HG03103 (cell line): ENCODE results near the gene CCDC134.
"Not testable (repeated sequence)": the region's sequence is repeated elsewhere in the genome, so short reads cannot be mapped to it uniquely, and the experiment has no call there.

Experiments
- ATAC-seq: cut with Tn5 transposase; IDR thresholded peaks from one replicate; pipeline ENCODE4 v1.9.1; 2021; ENCODE audit warnings: low read depth; ENCODE audit not compliant: unreplicated experiment

Gene CCDC134

DNA sequence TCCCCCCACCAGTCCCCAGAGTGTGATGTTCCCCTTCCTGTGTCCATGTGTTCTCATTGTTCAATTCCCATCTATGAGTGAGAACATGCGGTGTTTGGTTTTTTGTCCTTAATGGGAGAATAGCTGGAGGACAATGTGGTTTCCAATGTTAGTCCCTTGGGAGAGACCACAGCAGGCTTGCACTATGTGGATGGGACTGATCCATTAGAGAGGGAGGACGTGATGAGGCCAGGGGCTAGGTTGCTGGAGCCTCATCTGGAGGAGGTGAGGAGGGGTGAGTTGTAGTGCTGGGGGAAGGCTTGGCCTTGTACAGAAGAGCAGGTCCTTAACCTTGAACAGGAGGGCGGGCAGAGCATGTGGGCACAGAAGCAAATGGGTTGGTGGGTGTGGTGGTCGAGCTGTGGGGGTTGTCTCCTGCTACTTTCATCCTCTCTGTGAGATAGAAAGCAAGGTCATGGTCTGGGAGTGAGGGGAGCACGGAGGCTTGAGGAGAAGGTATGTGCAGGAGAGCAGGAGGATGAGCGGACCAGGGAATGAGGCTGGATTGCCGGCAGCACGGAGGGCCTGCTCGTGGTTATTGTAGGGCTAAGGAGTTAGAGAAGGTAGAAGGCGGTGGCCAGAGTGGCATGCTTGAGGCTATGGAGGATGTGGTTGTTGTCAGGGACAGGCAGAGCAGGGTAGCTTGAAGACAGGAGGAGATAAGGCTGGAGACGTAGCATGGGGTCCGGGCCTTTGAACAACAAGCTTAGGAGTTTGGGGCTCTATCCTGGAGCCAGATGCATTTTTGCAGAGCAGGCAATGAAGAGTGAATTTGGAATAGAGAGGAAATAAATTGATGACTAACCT lies 21.2 kb downstream of the CCDC134 start:
- ATAC-seq, result no peak

GRCh38 chr22:41822317-41823057 lies 22.0 kb downstream of the CCDC134 start:
- no peak for ATAC-seq

GRCh38 chr22:41823797-41824196 lies 23.3 kb downstream of the CCDC134 start:
- no peak for ATAC-seq

GRCh38 chr22:41825376-41825775 lies 24.9 kb downstream of the CCDC134 start:
- ATAC-seq, result no peak

DNA sequence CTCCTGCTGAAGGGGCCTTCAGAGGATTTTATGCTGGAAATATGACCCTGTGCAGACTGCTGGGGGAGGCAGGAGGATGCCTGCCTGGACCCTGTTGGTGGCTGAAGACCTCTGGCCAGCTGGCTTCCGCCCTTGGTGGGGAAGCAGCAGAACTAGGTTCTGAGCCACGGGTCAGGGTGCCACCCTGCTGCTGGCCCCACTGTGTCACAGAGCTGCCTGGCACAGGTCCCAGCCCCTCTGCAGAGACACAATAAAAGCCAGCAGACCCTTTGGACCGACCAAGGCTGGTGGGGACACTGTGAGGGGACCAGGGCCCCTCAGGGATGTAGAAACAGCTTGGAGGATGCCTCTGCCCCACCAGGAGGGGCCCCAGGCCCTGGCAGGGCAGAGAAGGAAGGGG lies 25.5 kb downstream of the CCDC134 start:
- no peak for ATAC-seq

DNA sequence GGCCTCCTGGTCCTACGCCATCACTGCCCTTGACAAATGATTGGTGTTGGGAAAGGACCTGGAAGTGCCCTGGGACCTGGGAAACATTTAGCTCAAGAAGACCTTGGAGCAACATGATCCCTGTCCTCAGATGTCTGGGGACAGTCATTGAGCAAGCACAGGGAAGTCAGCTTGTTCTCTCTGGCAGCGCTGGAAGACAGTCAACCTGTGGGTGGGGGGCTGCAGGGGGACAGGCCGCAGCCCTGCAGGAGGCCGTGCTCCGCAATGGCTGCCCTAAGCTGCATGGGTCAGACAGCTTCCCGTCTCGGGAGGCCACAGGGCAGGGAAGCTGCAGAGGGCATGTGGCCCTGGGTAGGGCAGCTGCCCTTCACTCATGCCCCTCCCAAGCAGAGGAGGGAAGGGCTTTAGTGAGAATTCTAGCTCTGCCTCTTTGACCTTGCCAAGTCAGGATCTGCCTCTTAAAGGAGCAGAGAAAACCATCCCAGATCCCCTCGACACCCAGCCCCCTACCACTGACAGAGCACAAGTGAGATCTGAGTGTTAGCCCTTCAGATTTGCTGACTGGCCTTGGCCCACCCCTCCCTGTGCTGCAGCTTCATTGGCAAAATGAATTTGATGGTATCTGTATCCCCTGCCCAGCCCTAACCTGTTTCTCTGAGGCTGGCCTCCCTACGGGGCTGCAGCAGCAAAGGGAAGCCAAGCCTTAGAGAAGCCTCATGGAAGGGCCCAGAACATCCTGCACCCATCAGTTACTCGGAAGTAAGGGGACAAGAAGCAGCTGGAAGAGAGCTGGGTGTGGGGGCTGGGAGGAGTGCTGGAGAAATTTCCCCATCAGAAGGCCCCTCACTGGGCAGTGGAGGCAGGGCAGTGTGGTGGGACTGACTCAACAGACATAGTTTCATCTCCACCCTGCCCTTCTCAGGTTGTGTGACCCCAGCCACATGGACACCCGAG lies 26.2 kb downstream of the CCDC134 start:
- ATAC-seq, result no peak

DNA sequence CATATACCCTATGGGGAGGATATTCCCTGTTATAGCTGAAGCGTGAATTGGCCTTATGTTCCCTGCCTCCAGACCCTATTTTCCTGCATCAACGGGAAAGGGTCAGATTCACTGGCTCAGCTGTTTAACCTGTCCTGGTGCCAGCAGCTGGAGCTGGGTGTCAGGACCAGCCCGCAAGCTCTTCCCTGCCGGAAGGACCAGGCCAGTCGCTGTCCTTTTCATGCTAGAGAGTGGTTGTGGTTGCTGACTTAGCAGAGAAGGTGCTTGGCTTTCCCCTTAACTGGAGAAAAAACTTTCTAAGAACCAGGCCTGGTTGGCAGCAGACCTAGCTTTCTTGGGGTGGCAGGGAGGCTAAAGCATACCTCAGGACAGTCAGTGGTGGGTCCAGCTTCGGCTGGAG lies 27.2 kb downstream of the CCDC134 start:
- no peak for ATAC-seq

DNA sequence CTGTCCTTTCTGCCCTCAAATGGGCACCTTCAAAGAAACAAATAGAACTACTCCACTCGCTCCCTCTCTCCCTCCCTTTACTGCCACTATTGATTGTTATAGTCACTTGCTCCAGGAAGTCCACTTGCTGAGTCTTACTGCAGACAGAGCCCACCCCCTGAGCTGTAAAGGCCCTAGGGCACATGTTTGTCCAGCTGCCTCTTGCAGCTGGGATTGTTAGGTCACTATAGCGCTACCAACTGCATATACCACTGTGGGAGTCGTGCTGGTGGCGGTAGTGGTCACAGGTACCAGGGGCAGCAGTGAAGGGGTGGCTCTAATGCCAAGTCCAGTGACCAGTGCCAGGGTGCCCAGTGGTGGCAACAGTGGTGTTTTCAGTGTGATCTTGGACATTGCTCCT lies 28.0 kb downstream of the CCDC134 start:
- no peak for ATAC-seq

GRCh38 chr22:41830174-41830573 lies 29.7 kb downstream of the CCDC134 start:
- ATAC-seq, result no peak

- ATAC-seq, result no peak
These were observed 30.9 kb downstream of the CCDC134 start for GRCh38 chr22:41831383-41831782.

DNA sequence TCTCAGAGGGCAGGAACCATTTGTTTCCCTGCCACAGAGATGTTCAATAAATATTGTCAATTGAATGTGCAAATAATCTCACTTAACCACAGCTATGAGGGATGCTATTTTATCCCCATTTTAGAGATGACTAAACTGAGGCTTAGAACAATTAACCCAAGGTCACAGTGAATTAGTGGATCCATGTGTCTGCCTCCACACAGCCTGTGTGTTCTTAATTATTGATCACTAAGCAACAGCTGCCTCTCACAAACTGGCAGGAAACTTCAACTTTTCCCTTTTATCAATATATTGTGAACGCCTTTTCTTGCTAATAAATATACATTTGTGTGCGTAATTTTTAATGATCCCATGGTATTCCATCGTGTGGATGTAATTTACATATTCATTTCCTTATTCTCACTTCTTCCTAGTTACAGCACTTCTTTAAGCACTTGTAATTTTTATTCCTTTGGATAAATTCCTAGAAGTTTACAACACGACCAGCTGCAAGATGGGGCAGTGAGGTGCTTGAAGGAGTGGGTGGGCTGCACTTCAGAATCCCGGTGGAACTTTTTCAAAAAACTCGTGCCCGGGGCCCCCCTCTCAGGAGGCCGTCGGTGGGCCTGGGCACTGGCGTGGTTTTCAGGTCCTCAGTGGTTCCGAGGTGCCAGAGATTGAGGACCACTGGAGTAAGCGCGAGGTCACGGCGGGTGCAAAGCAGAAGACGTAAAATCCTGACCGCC lies 31.5 kb downstream of the CCDC134 start:
- ATAC-seq, result no peak

DNA sequence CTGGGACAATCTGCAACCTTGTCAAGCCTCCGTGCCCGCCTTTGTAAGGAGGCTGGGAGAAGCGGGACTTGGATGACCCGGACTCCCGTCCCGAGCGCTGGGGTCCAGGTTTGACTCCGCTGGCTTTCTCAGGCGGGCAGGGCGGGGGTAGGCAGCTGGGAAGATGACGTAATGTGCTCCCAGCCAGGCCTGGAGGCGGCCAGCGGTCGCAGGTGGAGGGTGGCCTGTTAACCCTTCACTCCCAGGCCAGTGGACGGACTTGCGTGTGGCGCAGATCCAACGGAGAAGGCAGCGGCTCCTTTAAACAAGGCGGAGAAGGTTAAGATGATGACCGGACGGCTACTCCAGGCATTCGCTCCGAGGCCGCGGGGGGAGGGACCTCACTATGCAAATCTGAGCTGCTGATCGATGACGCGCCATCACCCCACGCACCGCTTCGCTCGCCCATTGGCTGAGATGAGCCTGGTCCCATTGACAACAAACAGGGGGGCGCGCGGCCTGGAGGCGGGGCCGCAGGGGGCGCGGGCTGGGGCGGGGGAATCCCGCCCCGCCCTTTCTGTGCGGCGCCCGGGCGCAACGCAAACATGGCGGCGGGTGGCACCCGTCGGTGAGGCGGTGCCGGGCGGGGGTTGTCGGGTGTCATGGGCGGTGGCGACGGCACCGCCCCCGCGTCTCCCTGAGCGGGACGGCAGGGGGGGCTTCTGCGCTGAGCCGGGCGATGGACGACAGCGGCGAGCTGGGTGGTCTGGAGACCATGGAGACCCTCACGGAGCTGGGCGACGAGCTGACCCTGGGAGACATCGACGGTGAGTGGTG lies 32.3 kb downstream of the CCDC134 start, which contains the start of gene SREBF2:
Gene SREBF2 (plus strand): TSS at position 553 of the 816 bp plus-strand sequence. CDS start 166 bp downstream, at position 719.
- ATAC-seq, result peak; percentile 76

DNA sequence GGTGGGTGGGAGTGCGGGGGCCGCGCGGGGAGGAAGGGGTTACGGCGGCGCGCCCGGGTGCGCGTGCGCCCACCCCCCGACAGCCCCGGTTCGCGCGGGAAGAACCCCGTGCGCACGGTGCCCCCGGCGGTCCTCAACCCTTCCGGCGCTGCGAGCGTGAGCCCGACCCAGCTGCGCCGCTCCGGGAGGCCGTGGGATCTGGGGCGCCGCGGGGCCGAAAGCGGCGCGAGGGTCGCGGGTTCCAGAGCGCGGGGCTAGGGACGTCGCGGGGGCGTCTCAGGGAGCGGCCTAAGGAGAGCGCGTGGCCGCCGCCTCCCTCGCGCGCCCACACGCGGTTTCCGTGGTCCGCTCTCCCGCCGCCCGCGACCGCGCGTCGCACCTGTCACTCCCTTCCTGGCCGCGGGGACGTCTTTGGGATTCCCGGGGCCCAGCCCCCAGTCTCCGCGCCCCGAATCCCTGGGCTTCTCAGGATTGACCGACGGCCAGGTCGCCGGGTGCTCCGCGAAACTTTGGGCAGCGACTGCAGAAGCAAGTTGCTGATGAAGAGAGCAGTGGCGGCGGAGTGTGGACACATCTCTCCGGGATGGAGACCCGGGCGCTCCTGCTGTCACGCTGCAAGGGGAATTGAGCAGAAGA lies 33.0 kb downstream of the CCDC134 start:
- no peak for ATAC-seq

- ATAC-seq, result no peak
These were observed 33.8 kb downstream of the CCDC134 start for GRCh38 chr22:41834005-41834944.

DNA sequence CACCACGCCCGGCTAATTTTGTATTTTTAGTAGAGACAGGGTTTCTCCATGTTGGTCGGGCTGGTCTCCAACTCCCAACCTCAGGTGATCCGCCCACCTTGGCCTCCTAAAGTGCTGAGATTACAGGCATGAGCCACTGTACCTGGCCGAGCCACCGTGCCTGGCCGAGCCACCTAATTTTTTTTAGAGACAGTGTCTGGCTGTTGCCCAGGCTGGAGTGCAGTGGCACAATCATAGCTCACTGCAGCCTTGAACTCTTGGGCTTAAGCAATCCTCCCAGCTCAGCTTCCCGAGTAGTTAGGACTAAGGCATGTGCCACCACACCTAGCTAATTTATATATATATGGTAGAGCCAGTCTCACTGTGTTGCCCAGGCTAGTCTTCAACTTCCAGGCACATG lies 35.0 kb downstream of the CCDC134 start:
- not testable (repeated sequence) for ATAC-seq

DNA sequence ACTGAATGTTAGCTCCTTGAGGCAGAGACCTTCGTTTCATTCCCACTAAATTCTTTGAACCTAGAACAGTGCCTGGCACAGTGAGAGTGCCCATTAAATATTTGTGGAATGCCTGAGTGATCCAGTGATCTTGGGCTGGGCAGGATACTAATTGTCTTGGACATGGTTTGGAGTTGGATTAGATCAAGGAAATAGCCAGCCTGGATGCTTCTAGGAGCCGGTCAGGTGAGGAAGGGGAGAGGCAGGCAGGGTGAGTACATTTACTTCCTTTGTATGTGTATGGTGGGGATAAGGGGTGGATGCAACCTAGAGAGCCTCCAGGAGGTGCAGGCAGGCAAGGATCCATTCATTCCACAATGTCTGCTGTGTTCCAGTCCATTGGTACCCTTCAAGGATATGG lies 36.1 kb downstream of the CCDC134 start:
- ATAC-seq, result no peak

DNA sequence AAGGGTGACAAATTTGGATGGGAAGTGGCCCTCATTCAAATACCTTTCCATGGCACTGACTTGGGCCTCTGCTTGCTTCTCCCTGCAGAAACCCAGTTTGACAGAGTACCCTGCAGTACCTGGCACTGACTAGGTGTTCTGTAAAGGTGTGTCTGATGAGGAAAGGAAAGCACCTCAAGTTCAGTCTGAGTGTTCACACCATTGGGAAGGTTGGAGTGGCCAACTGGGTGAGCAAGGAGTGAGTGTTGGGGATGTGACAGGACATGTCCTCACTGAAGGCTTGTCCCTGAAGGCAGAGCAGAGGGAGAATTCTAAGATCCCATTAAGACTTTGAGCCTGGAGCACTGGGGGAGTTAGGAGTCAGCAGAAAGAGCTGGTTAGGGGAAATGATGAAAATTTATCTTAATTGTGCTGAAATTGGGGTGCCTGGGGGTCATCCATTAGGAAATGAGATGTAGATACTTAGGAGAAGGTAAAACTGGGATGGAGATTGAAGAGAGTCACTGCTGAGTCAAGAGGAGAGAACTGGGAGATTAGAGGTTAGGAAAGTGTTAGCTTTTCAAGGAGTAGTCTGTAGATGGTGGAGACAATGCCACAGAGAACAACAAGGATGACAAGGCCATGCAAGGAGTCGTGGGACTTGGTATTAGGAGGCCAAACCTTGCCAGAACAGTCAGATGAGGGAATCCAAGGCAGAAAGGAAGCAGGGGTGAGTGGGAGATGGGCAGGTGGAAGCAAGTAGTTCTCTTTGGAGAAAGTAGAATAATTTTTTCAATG lies 38.6 kb downstream of the CCDC134 start:
- ATAC-seq, result no peak
